Right lobe of liver (tissue), 4 donors: ENCODE data around the gene GPC6.
"Not testable (repeated sequence)": the region's sequence is repeated elsewhere in the genome, so short reads cannot be mapped to it uniquely, and the experiment has no call there.

Source experiments
- CTCF ChIP-seq, 4 donors: fragments of 200-600 bp in 3 of 4; fragments of 450-650 bp in 1 of 4; IDR thresholded peaks; one replicate each; pipeline versions ENCODE4 v1.5.1 to v1.8.0; 2016 to 2022; ENCODE audit warnings: antibody characterized with exemption in 4 of 4, mild to moderate bottlenecking in 2 of 4
- POLR2A ChIP-seq: fragments of 450-650 bp; IDR thresholded peaks from one replicate; pipeline ENCODE4 v1.6.1; 2017; ENCODE audit warnings: antibody characterized with exemption, mild to moderate bottlenecking
- donor health status: DM: no; HTN: no; CAD: no.
- donor health status: DM: no; HTN: no; CAD: no.
- donor health status: DM: no; HTN: yes; CAD: no.

GRCh38 chr13:93454676-93455235 is 228.1 kb downstream of the GPC6 start:
- TF ChIP-seq CTCF (IDR thresholded peaks at IDR 0.05); POLR2A: not testable (repeated sequence)
